ENCODE results near the gene NVL. TPM values are rescaled to one million over a fixed set of nuclear protein-coding genes. Genes with fewer than 3 reads are reported as not detected.

NVL gene
- total and polyA plus RNA-seq, 10 of the 15 experiments (the other 5 are each of a cell fraction or from before 2014, with no cell fraction given), result 20.3 to 49.6 (median 35.2) TPM

- no peak for FAIRE-seq
- Histone ChIP-seq H3K79me2 (ENCODE audit: control insufficient read depth, insufficient read depth, low read length) (peaks cover 29% of the 10 kb centered on the region), H3K9me3 (replicated peaks; ENCODE audit: control insufficient read depth, insufficient read depth, low read length) (no peaks in the 10 kb centered on the region; the same call in 2 of the 3 replicates), H3K4me3 (peak overlapping the region; percentile 97), H2AFZ (ENCODE audit: control insufficient read depth, low read depth, low read length) (peak overlapping the region; percentile 97), H3K27ac (ENCODE audit: control insufficient read depth, insufficient read depth) (peak overlapping the region; percentile 99), H3K36me3 (ENCODE audit: control insufficient read depth in 2 of 2, insufficient read depth in 2 of 2, low read length in 1 of 2) (no peaks in the 10 kb centered on the region; a peak in 1 of 4 replicates), H3K4me2 (ENCODE audit: control insufficient read depth, insufficient read depth) (peak overlapping the region; percentile 74), H3K4me1 (ENCODE audit: control insufficient read depth, insufficient read depth, low read length) (peaks cover 7% of the 10 kb centered on the region), H3K27me3 (replicated peaks in 1 of 2; ENCODE audit: control insufficient read depth in 2 of 2, insufficient read depth in 2 of 2, low read length in 1 of 2) (no peaks in the 10 kb centered on the region), H3K9ac (ENCODE audit: control insufficient read depth, insufficient read depth, low read length) (peak overlapping the region; percentile 97), H4K20me1 (ENCODE audit: control insufficient read depth, insufficient read depth) (no peaks in the 10 kb centered on the region)
- RAD21 ChIA-PET (ENCODE audit: unreplicated experiment), result interaction anchor here (0.6 to 2.0 kb wide), 11 partner anchors 12 to 593 kb away, joined by 3 to 22 read pairs (median 4); partner anchors contain the start of gene FBXO28
- CTCF ChIA-PET, result interaction anchor here (0.9 to 2.1 kb wide), 4 partner anchors 212 to 278 kb away, joined by 3 to 14 read pairs (median 6); partner anchors contain the start of gene FBXO28
- in situ Hi-C loops (cut with MboI), result loop anchor here (5.0 to 25.0 kb wide), 3 partner anchors 217 to 1192 kb away; partner anchors contain the start of genes FBXO28 and TLR5
- DNase-seq (ENCODE audit: low read depth, low spot score), result no peak
- WGBS (ENCODE audit: insufficient coverage, insufficient replicate concordance, low lambda C conversion rate, missing lambda C conversion rate), result under 1% methylated on average over 7 of the region's 7 CpGs
- no TSS peak for BruUV-seq (replicated peaks)
- no peak for TF ChIP-seq PAX5 (IDR thresholded peaks at IDR 0.05; ENCODE audit: borderline replicate concordance, low read depth, low read length)
- no peak for TF ChIP-seq IRF5 (IDR thresholded peaks at IDR 0.05; ENCODE audit: borderline replicate concordance)
- intact Hi-C loops (cut with micrococcal nuclease; ENCODE audit: unreplicated experiment), result no loop called here
- SMC1A ChIA-PET (ENCODE audit: uncharacterized antibody, unreplicated experiment), result interaction anchor here (0.7 to 1.4 kb wide), 8 partner anchors 48 to 215 kb away, joined by 3 to 10 read pairs (median 4); partner anchors contain the start of gene FBXO28
- no peak for ATAC-seq
- POLR2A ChIA-PET, result interaction anchor here (0.5 to 1.4 kb wide), 5 partner anchors 145 to 550 kb away, joined by 3 to 5 read pairs (median 3); partner anchors contain the start of gene FBXO28
These were observed 509 bp downstream of the NVL start for GRCh38 chr1:224329484-224329841.

- no peaks in the 10 kb centered on the region for H3K27me3 ChIP-seq (replicated peaks in 1 of 2; ENCODE audit: control insufficient read depth in 2 of 2, insufficient read depth in 2 of 2, low read length in 1 of 2)
- no peaks in the 10 kb centered on the region; the same call in 2 of the 3 replicates for H3K9me3 ChIP-seq (replicated peaks; ENCODE audit: control insufficient read depth, insufficient read depth, low read length)
- DNase-seq (ENCODE audit: low read depth, low spot score) (no peak), FAIRE-seq (no peak), ATAC-seq (no peak)
- peaks cover 5% of the 10 kb centered on the region for H3K4me1 ChIP-seq (ENCODE audit: control insufficient read depth, insufficient read depth, low read length)
- intact Hi-C loops (cut with micrococcal nuclease; ENCODE audit: unreplicated experiment), result no loop called here
- BruUV-seq (replicated peaks), result no TSS peak
- no peak overlapping the region; the same call in 1 of the 2 replicates for H3K9ac ChIP-seq (ENCODE audit: control insufficient read depth, insufficient read depth, low read length)
- H3K79me2 ChIP-seq (ENCODE audit: control insufficient read depth, insufficient read depth, low read length), result peaks cover 29% of the 10 kb centered on the region
- H3K4me2 ChIP-seq (ENCODE audit: control insufficient read depth, insufficient read depth), result peak overlapping the region; percentile 85
- RAD21 ChIA-PET (ENCODE audit: unreplicated experiment), result interaction anchor here (2.0 kb wide), 1 partner anchor 212 kb away, joined by 22 read pairs; no protein-coding TSS in a partner anchor
- 0 out of 2 replicates have a peak overlapping the region, but pooled peaks have one; percentile 33 for H3K4me3 ChIP-seq
- SMC1A ChIA-PET (ENCODE audit: uncharacterized antibody, unreplicated experiment), result interaction anchor here (0.9 to 1.3 kb wide), 4 partner anchors 128 to 214 kb away, joined by 3 to 4 read pairs (median 3); partner anchors contain the start of gene FBXO28
- no peak overlapping the region for H3K27ac ChIP-seq (ENCODE audit: control insufficient read depth, insufficient read depth)
- POLR2A ChIA-PET, result interaction anchor here (1.3 kb wide), 1 partner anchor 144 kb away, joined by 3 read pairs; no protein-coding TSS in a partner anchor
- H3K36me3 ChIP-seq (ENCODE audit: control insufficient read depth in 2 of 2, insufficient read depth in 2 of 2, low read length in 1 of 2), result no peaks in the 10 kb centered on the region; a peak in 1 of 4 replicates
- no peak overlapping the region for H2AFZ ChIP-seq (ENCODE audit: control insufficient read depth, low read depth, low read length)
- no peaks in the 10 kb centered on the region for H4K20me1 ChIP-seq (ENCODE audit: control insufficient read depth, insufficient read depth)
- CTCF ChIA-PET, result interaction anchor here (1.4 to 2.1 kb wide), 3 partner anchors 212 to 278 kb away, joined by 3 to 14 read pairs (median 9); no protein-coding TSS in a partner anchor
- WGBS (ENCODE audit: insufficient coverage, insufficient replicate concordance, low lambda C conversion rate, missing lambda C conversion rate), result 58% methylated on average over 6 of the region's 6 CpGs
- in situ Hi-C loops (cut with MboI), result loop anchor here (5.0 to 25.0 kb wide), 3 partner anchors 216 to 1191 kb away; partner anchors contain the start of genes FBXO28 and TLR5
- TF ChIP-seq MLLT1 (IDR thresholded peaks at IDR 0.05) (no peak), HDAC2 (IDR thresholded peaks at IDR 0.05) (no peak), MEF2A (IDR thresholded peaks at IDR 0.05; ENCODE audit: insufficient read depth, low read depth, low read length) (no peak), TAF1 (IDR thresholded peaks at IDR 0.05; ENCODE audit: borderline replicate concordance, low read depth, low read length) (no peak), RBBP5 (conservative IDR thresholded peaks at IDR 0.05) (no peak), NR2C1 (IDR thresholded peaks at IDR 0.05) (no peak), BCL11A (IDR thresholded peaks at IDR 0.05; ENCODE audit: low read depth, low read length) (no peak), SMC3 (IDR thresholded peaks at IDR 0.05; ENCODE audit: borderline replicate concordance, low read length) (no peak), FOXK2 (IDR thresholded peaks at IDR 0.05) (no peak), BRCA1 (IDR thresholded peaks at IDR 0.05; ENCODE audit: low read depth, low read length) (no peak), NFXL1 (IDR thresholded peaks at IDR 0.05; ENCODE audit: borderline replicate concordance) (no peak), ZNF622 (IDR thresholded peaks at IDR 0.05) (no peak)
These were observed 1.3 kb downstream of the NVL start for GRCh38 chr1:224328644-224329043.
